Jurkat, Clone E6-1 (cell line): ENCODE measurements around the gene TRIP10.
A peak's percentile ranks its signal among the peaks of the same experiment; 100 is the strongest.

Source experiments
- DNase-seq: peaks from one replicate; pipeline ENCODE4 v3.0.0-alpha.2; 2011; ENCODE audit warnings: low read depth, low spot score
- H3K4me3 ChIP-seq: 2 replicates; pipeline ENCODE4 v1.5.1; 2011; ENCODE audit warnings: mild to moderate bottlenecking, low read length, control low read depth, moderate library complexity

TRIP10 gene

DNA sequence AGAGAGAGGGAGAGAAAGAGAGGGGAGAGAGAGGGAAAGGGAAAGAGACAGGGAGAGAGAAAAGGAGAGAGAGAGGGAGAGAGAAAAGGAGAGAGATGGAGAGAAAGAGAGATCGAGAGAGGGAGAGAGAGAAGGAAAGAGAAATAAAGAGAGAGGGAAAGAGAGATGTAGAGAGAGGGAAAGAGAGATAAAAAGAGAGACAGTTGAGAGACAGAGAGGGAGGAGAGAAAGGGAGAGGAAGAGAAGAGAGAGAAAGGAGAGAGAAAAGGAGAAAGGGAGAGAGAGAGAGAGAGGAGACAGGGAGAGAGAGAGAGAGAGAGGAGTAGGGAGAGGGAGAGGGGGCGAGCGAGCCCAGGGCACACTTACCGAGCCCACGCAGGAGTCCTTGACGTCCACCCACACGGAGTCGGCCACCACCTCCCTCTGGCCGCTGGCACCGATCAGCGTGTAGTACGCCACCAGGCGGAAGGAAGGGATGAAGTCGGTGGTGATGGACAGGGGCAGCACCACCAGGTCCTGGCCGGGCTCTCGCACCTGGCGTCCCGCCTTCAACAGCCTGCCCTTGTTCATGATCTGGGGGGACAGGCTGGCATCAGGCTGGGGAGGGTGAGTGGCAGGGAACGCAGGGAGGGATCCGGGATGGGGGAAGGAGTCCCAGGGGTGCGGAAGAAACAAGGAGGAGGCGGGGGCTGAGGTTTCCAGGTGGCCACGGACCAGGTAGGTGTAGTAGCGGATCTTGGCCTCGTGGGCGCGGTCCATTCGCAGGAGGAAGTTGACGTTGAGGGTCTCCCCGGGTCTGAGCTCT lies 29.0 kb upstream of the TRIP10 start:
- no peak for DNase-seq
- H3K4me3 ChIP-seq: no peak overlapping the region

DNA sequence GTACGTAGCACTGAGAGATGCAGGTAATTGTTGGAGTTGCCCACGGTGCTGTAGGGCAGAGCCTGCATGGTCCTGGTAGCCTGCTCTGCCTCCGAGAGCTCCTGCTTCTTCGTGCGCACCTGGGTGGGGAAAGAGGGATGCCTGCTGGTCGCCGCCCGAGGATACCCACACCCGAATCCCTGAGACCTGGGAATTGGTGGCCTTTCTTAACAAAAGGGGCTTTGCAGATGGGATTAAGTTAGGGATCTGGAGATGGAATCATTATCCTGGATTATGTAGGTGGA lies 28.5 kb upstream of the TRIP10 start:
- H3K4me3 ChIP-seq: no peak overlapping the region
- no peak for DNase-seq

DNA sequence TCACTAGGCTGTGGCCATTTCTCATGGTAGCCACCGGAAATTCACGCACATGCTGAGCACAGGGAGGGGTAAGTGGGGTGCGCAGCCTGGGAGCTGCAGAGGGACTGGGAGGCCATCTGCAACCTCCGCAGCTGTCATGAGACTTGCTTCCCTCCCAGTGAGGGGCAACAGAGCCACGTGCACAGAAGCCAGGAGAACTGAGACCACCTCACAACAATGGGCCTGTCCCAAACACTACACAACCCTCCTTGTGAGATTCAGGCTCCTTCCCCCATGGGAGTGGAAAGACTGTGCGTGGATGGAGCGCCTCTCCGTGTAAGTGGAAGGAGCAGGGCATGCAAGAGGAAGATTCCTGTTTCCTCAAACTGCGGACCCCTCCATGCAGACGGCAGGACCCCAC lies 27.9 kb upstream of the TRIP10 start:
- no peak overlapping the region for H3K4me3 ChIP-seq
- no peak for DNase-seq

DNA sequence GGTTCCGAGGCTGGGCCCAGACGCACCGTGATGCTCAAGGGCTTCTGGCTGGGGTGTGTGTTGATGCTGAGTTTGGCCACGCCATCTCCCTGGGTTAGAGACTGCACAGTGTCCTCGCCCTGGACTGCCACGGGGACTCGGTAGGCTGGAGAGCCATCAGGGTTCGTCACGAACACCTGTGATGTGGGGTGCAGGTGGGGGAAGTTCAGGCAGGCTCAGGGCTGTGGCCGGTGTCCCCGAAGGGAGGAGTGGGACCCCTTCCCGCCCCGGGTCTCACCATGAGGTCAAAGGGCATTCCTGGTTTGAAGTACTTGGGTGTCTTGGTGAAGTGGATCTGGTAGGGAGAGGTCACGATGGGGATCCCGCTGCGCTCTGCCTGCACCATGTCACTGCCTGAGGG lies 27.2 kb upstream of the TRIP10 start:
- no peak for DNase-seq
- H3K4me3 ChIP-seq: no peak overlapping the region

DNA sequence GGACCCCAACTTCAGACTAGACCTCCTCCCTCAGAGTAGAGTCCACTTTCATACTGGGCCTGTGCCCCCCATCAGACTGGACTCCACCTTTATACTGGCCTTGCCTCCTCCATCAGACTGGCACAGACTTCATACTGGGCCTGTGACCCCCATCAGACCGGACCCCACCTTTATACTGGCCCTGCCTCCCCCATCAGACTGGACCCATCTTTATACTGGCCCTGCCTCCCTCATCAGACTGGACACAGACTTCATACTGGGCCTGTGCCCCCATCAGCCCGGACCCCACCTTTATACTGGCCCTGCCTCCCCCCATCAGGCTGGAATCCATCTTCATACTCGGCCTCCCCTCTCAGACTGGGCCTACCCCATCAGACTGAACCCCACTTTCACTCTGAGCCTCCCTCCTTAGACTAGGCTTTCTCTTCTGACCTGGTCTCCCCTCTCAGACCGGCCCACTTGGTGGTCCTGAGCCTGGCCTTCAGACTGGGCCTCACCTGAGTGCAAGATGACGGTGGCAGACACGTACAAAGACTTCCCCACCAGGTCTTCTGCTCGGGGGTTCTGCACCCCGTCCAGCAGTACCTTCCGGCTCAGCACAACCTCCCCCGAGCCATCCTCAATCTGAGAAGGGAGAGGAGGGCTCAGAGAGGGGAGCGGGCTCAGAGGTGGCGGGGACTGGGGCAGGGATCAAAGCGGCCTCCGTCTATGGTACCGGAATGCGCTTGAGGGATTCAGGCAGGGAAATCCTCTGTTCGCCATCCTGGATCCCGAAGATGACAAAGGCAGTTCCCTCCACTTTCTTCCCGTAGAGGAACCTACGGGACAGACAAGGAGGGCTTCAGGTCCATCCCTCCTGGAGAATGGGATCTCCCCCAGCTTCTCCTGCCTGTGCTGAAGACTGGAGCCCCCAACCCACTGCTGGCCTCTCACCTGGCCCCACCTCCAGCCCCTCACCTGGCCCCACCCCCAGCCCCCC lies 26.5 kb upstream of the TRIP10 start:
- no peak overlapping the region for H3K4me3 ChIP-seq
- no peak for DNase-seq

DNA sequence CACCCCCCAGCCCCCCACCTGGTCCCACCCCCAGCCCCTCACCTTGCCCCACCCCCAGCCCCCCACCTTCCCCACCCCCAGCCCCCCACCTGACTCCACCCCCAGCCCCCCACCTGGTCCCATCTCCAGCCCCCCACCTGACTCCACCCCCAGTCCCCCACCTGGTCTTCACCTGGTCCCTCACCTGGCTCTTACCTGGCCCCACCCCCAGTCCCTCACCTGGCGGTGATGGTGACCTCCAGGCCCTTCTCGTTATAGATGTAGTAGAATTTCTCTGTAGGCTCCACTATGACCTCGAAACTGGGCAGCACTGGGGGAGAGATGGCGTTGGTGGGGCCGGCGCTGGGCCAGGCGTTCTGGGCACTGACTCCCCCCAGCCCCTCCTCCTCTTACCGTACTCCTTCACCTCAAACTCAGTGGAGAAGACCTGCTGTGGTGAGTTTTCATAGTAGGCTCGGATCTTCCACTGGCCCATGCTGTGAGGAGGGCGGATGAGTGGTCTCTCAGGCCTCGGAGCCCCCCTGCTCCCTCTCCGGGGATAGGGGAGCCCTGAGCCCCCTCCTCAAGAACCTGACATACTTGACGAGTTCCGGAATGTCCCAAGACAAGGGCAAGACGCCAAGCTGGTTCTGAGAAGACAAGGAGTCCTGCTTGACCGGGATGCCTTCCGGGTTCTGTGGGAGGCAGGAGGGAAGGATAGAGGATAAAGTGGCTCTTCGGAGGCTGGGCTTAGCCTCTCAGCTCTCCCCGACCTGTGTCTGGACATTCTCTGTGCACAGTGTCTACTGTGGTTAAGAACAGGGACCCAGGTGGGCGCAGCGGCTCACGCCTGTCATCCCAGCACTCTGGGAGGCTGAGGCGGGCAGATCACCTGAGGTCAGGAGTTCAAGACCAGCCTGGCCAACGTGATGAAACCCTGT lies 25.4 kb upstream of the TRIP10 start:
- DNase-seq: no peak
- no peak overlapping the region for H3K4me3 ChIP-seq

DNA sequence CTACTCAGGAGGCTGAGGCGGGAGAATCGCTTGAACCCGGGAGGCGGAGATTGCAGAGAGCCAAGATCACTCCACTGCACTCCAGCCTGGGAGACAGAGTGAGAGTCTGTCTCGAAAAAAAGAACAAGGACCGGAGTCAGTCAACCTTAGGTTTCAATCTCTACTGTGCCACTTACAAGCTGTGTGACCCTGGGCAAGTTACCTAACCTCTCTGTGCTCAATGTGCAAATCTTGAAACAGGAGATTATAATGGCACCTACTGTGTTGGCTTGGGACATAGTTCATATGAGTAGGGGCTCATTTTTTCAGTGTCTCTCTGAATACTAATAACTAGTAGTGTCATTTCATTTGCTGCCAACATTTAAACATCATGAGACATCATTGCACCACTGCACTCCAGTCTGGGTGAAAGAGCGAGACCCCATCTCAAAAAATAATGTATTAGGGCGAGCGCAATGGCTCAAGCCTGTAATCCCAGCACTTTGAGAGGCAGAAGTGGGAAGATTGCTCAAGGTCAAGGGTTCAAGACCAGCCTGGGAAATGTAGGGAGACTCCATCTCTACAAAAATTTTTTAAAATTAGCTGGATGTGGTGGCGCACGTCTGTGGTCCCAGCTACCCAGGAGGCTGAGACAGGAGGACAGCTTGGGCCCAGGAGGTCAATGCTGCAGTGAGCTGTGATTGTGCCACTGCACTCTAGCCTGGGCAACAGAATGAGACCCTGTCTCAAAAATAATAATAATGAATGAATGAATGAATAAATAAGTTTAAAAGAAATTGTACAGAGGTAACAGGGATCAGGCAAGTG lies 24.5 kb upstream of the TRIP10 start:
- no peak for DNase-seq
- H3K4me3 ChIP-seq: no peak overlapping the region

DNA sequence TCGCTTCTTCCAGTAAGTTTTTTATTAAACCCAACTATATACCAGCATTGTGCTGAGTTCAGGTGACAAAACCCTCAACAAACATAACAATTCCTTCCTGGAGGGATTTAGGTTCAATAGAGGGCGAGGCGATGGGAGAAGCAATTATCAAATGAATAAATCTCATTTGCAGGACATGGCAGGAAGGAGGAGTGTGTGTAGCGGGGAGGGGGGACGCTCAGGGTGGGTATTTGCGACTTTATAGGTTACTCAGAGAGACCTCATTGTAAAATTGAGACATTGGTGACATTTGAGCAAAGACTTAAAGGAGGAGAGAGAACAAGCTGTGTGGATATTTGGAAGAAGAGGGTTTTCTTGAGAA lies 22.9 kb upstream of the TRIP10 start:
- no peak for DNase-seq
- no peak overlapping the region for H3K4me3 ChIP-seq

DNA sequence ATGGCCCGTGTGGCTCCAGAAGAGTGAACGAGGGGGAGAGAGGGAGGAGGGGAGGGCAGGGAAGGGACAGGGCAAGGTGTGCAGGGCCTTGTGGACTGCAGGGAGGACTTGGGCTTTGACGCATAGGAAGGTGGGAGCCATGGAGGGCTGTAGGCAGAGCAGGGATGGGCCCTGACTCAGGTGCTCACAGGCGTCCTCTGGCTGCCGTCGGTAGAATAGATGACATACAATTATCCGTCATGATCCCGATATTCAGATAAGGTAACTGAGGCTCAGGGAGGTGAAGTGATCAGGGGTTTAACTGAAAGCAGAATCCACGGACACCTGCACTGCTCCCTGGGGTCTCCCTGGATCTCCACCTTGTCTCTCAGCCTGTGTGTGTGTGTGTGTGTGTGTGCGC lies 22.4 kb upstream of the TRIP10 start:
- no peak for DNase-seq

DNA sequence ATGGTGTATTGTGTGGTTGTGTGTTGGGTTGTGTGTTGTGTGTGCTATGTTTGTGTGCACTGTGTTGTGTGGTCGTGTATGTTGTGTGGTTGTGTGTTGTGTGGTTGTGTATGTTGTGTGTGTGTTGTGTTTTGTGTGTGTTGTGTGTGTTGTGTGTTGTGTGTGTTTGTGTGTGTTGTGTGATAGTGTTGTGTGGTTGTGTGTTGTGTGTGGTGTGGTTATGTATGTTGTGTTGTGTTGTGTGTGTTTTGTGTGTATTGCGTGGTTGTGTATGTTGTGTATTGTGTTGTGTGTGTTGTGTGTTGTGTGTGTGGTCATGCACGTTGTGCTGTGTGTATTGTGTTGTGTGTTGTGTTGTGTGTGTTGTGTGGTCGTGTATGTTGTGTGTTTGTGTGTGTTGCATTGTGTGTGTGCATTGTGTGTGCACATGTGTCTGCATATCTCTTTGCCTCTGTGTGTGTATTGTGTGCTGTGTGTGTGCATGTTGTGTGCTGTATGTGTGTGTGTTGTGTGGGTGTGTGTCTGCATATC lies 22.0 kb upstream of the TRIP10 start:
- DNase-seq: peak; percentile 8
- no peak overlapping the region for H3K4me3 ChIP-seq

More for the DNA sequence above, 22.4 kb upstream of the TRIP10 start:
- no peak overlapping the region for H3K4me3 ChIP-seq

DNA sequence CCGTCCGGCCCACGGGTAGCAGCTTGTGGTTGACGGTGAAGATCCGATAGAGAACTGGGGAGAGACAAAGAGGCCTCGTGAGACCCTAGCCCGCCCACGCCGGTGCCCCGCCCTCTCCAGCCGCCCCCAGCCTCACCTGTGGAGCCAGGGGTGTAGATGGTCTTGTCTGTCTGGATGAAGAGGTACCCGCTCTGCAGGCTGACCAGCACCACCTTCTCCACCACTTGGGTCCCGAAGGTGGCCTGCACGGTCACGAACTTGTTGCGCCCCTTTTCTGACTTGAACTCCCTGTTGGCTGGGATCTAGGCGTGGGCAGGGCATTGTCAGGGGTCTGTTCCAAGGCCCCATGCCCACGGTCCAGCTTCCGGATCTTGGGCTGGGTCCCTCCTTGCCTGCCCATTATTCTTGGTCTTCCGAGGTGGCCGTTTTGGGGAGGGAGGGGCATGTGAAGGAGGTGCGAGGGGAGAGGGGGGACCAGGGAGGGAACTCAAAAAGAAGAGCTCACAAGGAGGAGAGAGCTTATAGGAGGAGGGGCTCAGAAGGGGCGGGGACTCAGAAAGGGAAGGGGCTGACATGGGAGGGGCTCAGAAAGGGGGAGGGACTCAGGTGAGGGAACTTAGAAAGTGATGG lies 21.3 kb upstream of the TRIP10 start:
- H3K4me3 ChIP-seq: no peak overlapping the region
- DNase-seq: no peak

DNA sequence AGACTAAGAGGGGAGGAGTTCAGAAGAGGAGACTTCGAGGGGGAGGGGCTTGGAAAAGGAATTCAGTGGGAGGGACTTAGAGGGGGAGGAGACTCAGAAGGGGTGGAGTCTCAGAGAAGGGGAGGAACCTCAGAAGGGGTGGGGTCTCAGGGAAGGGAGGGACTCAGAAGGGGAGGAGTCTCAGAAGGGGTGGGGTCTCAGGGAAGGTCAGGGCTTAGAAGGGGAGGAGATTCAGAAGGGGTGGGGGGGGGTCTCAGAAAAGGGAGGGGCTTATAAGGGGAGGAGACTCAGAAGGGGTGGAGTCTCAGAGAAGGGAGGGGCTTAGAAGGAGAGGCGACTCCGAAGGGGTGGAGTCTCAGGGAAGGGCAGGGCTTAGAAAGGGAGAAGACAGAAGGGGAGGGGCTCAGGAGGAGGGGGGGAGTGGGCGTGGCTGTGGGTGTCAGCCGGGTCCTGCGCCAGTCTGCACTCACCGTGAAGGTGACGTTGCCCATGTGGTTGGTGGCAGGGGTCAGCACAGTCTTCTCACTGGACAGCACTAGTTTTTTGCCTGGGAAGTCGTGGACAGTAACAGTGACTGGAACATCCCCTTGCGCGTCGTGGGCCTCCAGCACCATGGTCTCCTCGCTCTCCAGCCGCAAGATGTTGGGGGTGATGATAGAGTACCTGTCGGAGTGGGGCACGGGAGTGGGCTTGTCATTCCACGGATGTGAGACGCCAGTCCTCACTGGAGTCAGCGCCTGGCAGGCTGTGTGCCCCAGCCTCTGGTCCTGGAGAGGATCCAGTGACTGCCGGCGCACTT lies 20.5 kb upstream of the TRIP10 start:
- no peak overlapping the region for H3K4me3 ChIP-seq
- DNase-seq: peak; percentile 47

DNA sequence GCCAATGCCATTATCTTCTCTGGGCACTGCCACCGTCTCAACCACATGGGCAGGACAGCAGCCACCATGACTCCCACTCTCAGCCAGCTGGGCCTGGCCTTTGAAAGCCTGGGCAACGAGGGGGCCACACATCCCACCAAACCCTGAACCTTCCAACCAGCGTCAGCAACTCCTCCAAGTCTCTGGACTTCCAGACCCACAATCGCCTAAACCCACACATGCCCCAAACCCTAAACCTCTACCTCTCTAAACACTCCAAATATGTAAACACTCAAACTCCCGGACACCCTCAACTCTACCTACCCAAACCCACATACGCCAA lies 20.0 kb upstream of the TRIP10 start:
- DNase-seq: no peak
- H3K4me3 ChIP-seq: no peak overlapping the region

DNA sequence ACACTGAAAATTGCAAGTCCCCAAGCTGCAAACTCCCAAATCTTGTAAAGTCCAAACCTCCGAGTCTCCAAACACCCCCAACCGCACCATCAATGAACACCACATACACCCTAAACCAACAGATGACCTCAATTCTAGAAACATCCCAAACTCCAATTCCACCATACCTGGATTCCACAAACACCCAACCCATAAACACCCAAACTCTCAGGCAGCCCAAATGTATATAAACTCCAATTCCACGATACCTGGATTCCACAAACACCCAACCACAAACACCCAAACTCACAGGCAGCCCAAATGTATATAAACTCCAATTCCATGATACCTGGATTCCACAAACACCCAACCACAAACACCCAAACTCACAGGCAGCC lies 19.5 kb upstream of the TRIP10 start:
- no peak for DNase-seq
- no peak overlapping the region for H3K4me3 ChIP-seq

DNA sequence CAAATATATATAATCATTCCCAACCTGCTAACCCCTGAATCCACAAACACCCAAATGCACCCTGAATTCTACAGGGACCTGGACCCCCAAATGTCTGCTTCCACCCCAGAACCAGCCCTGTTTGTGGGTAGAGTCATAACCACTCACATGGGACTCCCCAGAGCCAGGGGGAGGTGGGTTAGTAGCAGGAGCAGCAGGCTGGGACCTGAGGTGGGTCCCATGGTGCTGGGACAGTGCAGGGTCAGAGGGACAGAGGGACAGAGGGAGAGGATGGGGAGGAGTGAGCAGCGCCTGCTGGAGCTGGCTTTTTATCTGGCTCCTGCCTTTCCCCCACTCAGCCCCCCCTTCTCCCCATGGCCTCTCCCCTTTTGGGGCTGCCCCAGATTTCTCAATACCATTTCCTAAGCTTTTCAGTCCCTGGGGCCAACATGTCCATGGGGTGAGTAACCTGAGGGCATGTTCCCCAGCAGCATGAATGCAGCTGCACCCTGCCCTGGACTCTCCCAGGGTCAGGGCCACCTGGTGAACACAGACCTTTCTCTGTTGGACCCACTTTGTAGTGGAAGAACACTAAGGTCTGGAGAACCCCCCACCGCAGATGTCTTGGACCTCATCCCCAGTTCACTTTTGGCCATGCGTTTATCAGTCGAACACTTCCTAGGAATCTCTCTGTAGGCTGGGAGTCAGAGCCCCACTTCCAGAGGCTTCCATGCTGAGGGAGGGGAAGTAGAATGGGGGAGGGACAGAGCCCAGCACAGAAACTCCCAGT lies 18.9 kb upstream of the TRIP10 start, which contains the start of gene C3:
TSS of gene C3 (minus strand) at position 282 of the 769 bp plus-strand sequence. CDS start at position 221, 61 bp downstream.
- H3K4me3 ChIP-seq: no peak within 1 kb of the TSS
- no peak for DNase-seq

DNA sequence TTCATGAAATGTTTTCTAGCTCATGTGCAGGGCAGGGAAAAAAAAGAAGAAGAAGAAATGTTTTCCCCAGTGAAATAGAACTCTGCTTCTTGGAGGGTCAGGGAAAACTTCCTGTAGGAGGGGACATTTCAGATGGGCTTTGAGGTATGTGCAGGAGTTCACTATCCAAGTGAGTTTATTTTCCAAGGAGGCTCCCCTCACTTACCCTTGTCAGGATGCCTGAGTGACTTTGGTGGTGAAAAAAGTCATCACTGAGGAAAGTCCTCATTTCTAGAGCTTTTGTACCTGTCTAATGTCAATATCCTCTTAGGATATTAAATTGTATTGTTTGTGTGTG lies 18.4 kb upstream of the TRIP10 start:
- no peak for DNase-seq
- H3K4me3 ChIP-seq: no peak overlapping the region

DNA sequence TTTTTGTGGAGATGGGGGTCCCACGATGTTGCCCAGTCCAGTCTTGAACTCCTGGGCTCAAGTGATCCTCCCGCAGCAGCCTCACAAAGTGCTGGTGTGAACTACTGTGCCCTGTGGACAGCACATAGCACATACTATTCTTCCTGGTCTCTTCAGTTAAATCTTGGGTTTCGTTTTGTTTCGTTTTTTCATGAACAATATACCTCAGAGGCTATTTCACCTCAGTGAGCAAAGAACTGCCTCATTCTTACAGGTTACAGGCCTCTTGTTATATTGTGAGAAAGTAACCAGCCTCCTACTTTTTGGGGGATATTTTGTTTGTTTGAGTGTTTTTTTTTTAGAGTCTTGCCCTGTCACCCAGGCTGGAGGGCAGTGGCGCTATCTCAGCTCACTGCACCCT lies 17.7 kb upstream of the TRIP10 start:
- H3K4me3 ChIP-seq: no peak overlapping the region
- no peak for DNase-seq
